Memory B cell (primary cell): Measurements from ENCODE around the gene GPAM.

ENCODE experiments used
- ATAC-seq: fragments of 150-1000 bp; cut with Tn5 transposase; 2 replicates; pipeline ENCODE4 v1.10.0; 2021; ENCODE audit warnings: low read depth, mild to moderate bottlenecking, moderate library complexity
- DNase-seq, 2 donors: peaks; one replicate each; pipeline ENCODE4 v3.0.0; 2022; ENCODE audit warnings: low spot score in 2 of 2
- H3K27ac Mint-ChIP-seq: one replicate; pipeline ENCODE4 v1.8.0; 2022; ENCODE audit warnings: mild to moderate bottlenecking, moderate library complexity, mixed read lengths
- H3K27me3 Mint-ChIP-seq: one replicate; pipeline ENCODE4 v1.8.0; 2022; ENCODE audit warnings: mixed read lengths
- H3K36me3 Mint-ChIP-seq: one replicate; pipeline ENCODE4 v1.8.0; 2022; ENCODE audit warnings: mild to moderate bottlenecking, mixed read lengths
- H3K4me1 Mint-ChIP-seq: one replicate; pipeline ENCODE4 v1.8.0; 2022; ENCODE audit warnings: mixed read lengths
- H3K4me3 Mint-ChIP-seq: one replicate; pipeline ENCODE4 v1.8.0; 2022; ENCODE audit warnings: mild to moderate bottlenecking, moderate library complexity, mixed read lengths
- H3K9me3 Mint-ChIP-seq: one replicate; pipeline ENCODE4 v1.8.0; 2022; ENCODE audit warnings: mixed read lengths

The GPAM gene

GRCh38 chr10:112184379-112184778 lies 814 bp upstream of the GPAM start:
- H3K36me3 Mint-ChIP-seq = peaks cover 7% of the 10 kb centered on the region
- peak overlapping the region; percentile 4 for H3K4me3 Mint-ChIP-seq
- no peaks in the 10 kb centered on the region for H3K27me3 Mint-ChIP-seq
- peak overlapping the region; percentile 95 for H3K27ac Mint-ChIP-seq
- DNase-seq (no peak), ATAC-seq (no peak)
- peaks cover 2% of the 10 kb centered on the region for H3K9me3 Mint-ChIP-seq
- peaks cover 12% of the 10 kb centered on the region for H3K4me1 Mint-ChIP-seq

GRCh38 chr10:112184052-112184371 lies 447 bp upstream of the GPAM start:
- H3K4me3 Mint-ChIP-seq = peak overlapping the region; percentile 86
- peak overlapping the region; percentile 95 for H3K27ac Mint-ChIP-seq
- DNase-seq (no peak), ATAC-seq (no peak)
- H3K36me3 Mint-ChIP-seq = peaks cover 7% of the 10 kb centered on the region
- peaks cover 12% of the 10 kb centered on the region for H3K4me1 Mint-ChIP-seq
- peaks cover 2% of the 10 kb centered on the region for H3K9me3 Mint-ChIP-seq
- no peaks in the 10 kb centered on the region for H3K27me3 Mint-ChIP-seq

- peaks cover 10% of the 10 kb centered on the region for H3K36me3 Mint-ChIP-seq
- DNase-seq (no peak), ATAC-seq (no peak)
- H3K27ac Mint-ChIP-seq = peak overlapping the region; percentile 95
- H3K4me1 Mint-ChIP-seq = peaks cover 12% of the 10 kb centered on the region
- no peaks in the 10 kb centered on the region for H3K27me3 Mint-ChIP-seq
- peaks cover 2% of the 10 kb centered on the region for H3K9me3 Mint-ChIP-seq
- peak overlapping the region; percentile 86 for H3K4me3 Mint-ChIP-seq
Observed at GRCh38 chr10:112182784-112183328, 709 bp downstream of the GPAM start.

- ATAC-seq = no peak
- Mint-ChIP-seq H3K9me3 (no peaks in the 10 kb centered on the region), H3K27me3 (no peaks in the 10 kb centered on the region), H3K4me1 (no peaks in the 10 kb centered on the region), H3K4me3 (no peak overlapping the region), H3K36me3 (peaks cover 32% of the 10 kb centered on the region), H3K27ac (no peak overlapping the region)
- no peak for DNase-seq
Observed at GRCh38 chr10:112177247-112177646, 6.3 kb downstream of the GPAM start.

- Mint-ChIP-seq H3K27ac (peak overlapping the region; percentile 82), H3K4me1 (no peaks in the 10 kb centered on the region), H3K4me3 (no peak overlapping the region), H3K27me3 (no peaks in the 10 kb centered on the region), H3K36me3 (peaks cover 37% of the 10 kb centered on the region), H3K9me3 (no peaks in the 10 kb centered on the region)
- ATAC-seq (no peak), DNase-seq (no peak)
Observed at GRCh38 chr10:112176543-112176942, 7.0 kb downstream of the GPAM start.

- peaks cover 45% of the 10 kb centered on the region for H3K36me3 Mint-ChIP-seq
- H3K27ac Mint-ChIP-seq = no peak overlapping the region
- H3K4me3 Mint-ChIP-seq = no peak overlapping the region
- H3K4me1 Mint-ChIP-seq = no peaks in the 10 kb centered on the region
- no peaks in the 10 kb centered on the region for H3K9me3 Mint-ChIP-seq
- DNase-seq (no peak), ATAC-seq (no peak)
- H3K27me3 Mint-ChIP-seq = no peaks in the 10 kb centered on the region
Observed at GRCh38 chr10:112175409-112175808, 8.2 kb downstream of the GPAM start.

- no peaks in the 10 kb centered on the region for H3K9me3 Mint-ChIP-seq
- H3K36me3 Mint-ChIP-seq = peaks cover 46% of the 10 kb centered on the region
- no peaks in the 10 kb centered on the region for H3K27me3 Mint-ChIP-seq
- H3K4me1 Mint-ChIP-seq = no peaks in the 10 kb centered on the region
- no peak overlapping the region for H3K27ac Mint-ChIP-seq
- no peak overlapping the region for H3K4me3 Mint-ChIP-seq
- no peak for DNase-seq
- ATAC-seq = no peak
Observed at GRCh38 chr10:112173206-112173605, 10.4 kb downstream of the GPAM start.

GRCh38 chr10:112168733-112169132 lies 14.8 kb downstream of the GPAM start:
- H3K4me1 Mint-ChIP-seq = no peaks in the 10 kb centered on the region
- no peaks in the 10 kb centered on the region for H3K27me3 Mint-ChIP-seq
- no peak overlapping the region for H3K27ac Mint-ChIP-seq
- H3K9me3 Mint-ChIP-seq = no peaks in the 10 kb centered on the region
- H3K4me3 Mint-ChIP-seq = no peak overlapping the region
- no peak for DNase-seq
- no peak for ATAC-seq
- H3K36me3 Mint-ChIP-seq = peaks cover 43% of the 10 kb centered on the region

GRCh38 chr10:112166800-112167199 lies 16.8 kb downstream of the GPAM start:
- Mint-ChIP-seq H3K4me1 (no peaks in the 10 kb centered on the region), H3K27ac (no peak overlapping the region), H3K4me3 (no peak overlapping the region), H3K9me3 (no peaks in the 10 kb centered on the region), H3K27me3 (no peaks in the 10 kb centered on the region), H3K36me3 (peaks cover 44% of the 10 kb centered on the region)
- DNase-seq (no peak), ATAC-seq (no peak)

GRCh38 chr10:112161757-112162518 lies 21.6 kb downstream of the GPAM start:
- H3K9me3 Mint-ChIP-seq = no peaks in the 10 kb centered on the region
- H3K4me3 Mint-ChIP-seq = no peak overlapping the region
- peak overlapping the region; percentile 41 for H3K27ac Mint-ChIP-seq
- DNase-seq (no peak), ATAC-seq (no peak)
- no peaks in the 10 kb centered on the region for H3K27me3 Mint-ChIP-seq
- H3K4me1 Mint-ChIP-seq = no peaks in the 10 kb centered on the region
- peaks cover 45% of the 10 kb centered on the region for H3K36me3 Mint-ChIP-seq

GRCh38 chr10:112160834-112161233 lies 22.7 kb downstream of the GPAM start:
- Mint-ChIP-seq H3K27ac (no peak overlapping the region), H3K4me1 (no peaks in the 10 kb centered on the region), H3K27me3 (no peaks in the 10 kb centered on the region), H3K36me3 (peaks cover 44% of the 10 kb centered on the region), H3K4me3 (no peak overlapping the region), H3K9me3 (no peaks in the 10 kb centered on the region)
- DNase-seq (no peak), ATAC-seq (no peak)

GRCh38 chr10:112159469-112159868 lies 24.1 kb downstream of the GPAM start:
- DNase-seq (no peak), ATAC-seq (no peak)
- H3K4me3 Mint-ChIP-seq = no peak overlapping the region
- peaks cover 50% of the 10 kb centered on the region for H3K36me3 Mint-ChIP-seq
- no peaks in the 10 kb centered on the region for H3K9me3 Mint-ChIP-seq
- no peak overlapping the region for H3K27ac Mint-ChIP-seq
- no peaks in the 10 kb centered on the region for H3K27me3 Mint-ChIP-seq
- no peaks in the 10 kb centered on the region for H3K4me1 Mint-ChIP-seq

GRCh38 chr10:112151524-112152039 lies 32.0 kb downstream of the GPAM start:
- DNase-seq = no peak
- no peaks in the 10 kb centered on the region for H3K27me3 Mint-ChIP-seq
- no peaks in the 10 kb centered on the region for H3K4me1 Mint-ChIP-seq
- no peak overlapping the region for H3K4me3 Mint-ChIP-seq
- ATAC-seq = no peak
- H3K9me3 Mint-ChIP-seq = no peaks in the 10 kb centered on the region
- H3K36me3 Mint-ChIP-seq = peaks cover 28% of the 10 kb centered on the region
- H3K27ac Mint-ChIP-seq = no peak overlapping the region

- Mint-ChIP-seq H3K4me1 (no peaks in the 10 kb centered on the region), H3K9me3 (no peaks in the 10 kb centered on the region), H3K27ac (no peak overlapping the region), H3K36me3 (peaks cover 16% of the 10 kb centered on the region), H3K4me3 (no peak overlapping the region), H3K27me3 (no peaks in the 10 kb centered on the region)
- no peak for ATAC-seq
- no peak for DNase-seq
Observed at GRCh38 chr10:112148331-112148730, 35.2 kb downstream of the GPAM start.

GRCh38 chr10:112146799-112147198 lies 36.8 kb downstream of the GPAM start:
- H3K4me3 Mint-ChIP-seq = no peak overlapping the region
- H3K36me3 Mint-ChIP-seq = peaks cover 10% of the 10 kb centered on the region
- H3K9me3 Mint-ChIP-seq = no peaks in the 10 kb centered on the region
- no peak overlapping the region for H3K27ac Mint-ChIP-seq
- DNase-seq (no peak), ATAC-seq (no peak)
- no peaks in the 10 kb centered on the region for H3K4me1 Mint-ChIP-seq
- H3K27me3 Mint-ChIP-seq = no peaks in the 10 kb centered on the region
